Measurements from ENCODE around the gene DOP1A. TPM values are rescaled to one million over a fixed set of nuclear protein-coding genes. Genes with fewer than 3 reads are reported as not detected.

Gene DOP1A
- 23.1 and 24.3 TPM in 2 replicates for total RNA-seq
- long read RNA-seq, partial matches to known transcripts = 25 of 47 reads
- long read RNA-seq, other reads (novel, unspliced or antisense) = 22 of 47 reads

GRCh38 chr6:83067448-83068439 lies at the start of gene DOP1A:
TSS of gene DOP1A (plus strand) at chr6:83067671. CDS start at chr6:83096978, 29,307 bp downstream.
- Mint-ChIP-seq H3K27me3 (ENCODE audit: unreplicated experiment) (no peaks in the 10 kb centered on the region), H3K36me3 (ENCODE audit: unreplicated experiment) (peaks cover under 1% of the 10 kb centered on the region), H3K27ac (ENCODE audit: unreplicated experiment) (peak within 1 kb of the TSS; percentile 75), H3K9me3 (ENCODE audit: unreplicated experiment) (no peaks in the 10 kb centered on the region), H3K4me1 (ENCODE audit: unreplicated experiment) (peaks cover 30% of the 10 kb centered on the region), H3K4me3 (ENCODE audit: unreplicated experiment) (peak within 1 kb of the TSS; percentile 87)
- peak; percentile 99 for TF ChIP-seq CTCF (IDR thresholded peaks at IDR 0.05)
- peak; percentile 98 for DNase-seq (ENCODE audit: extremely low spot score, unreplicated experiment)

- TF ChIP-seq CTCF (IDR thresholded peaks at IDR 0.05) = no peak
- peaks cover 39% of the 10 kb centered on the region for H3K36me3 Mint-ChIP-seq (ENCODE audit: unreplicated experiment)
- H3K27ac Mint-ChIP-seq (ENCODE audit: unreplicated experiment) = no peak overlapping the region
Measured at GRCh38 chr6:83019741-83020140, 47.7 kb upstream of the DOP1A start.

GRCh38 chr6:83031689-83032088 lies 35.8 kb upstream of the DOP1A start:
- Mint-ChIP-seq H3K27ac (ENCODE audit: unreplicated experiment) (no peak overlapping the region), H3K27me3 (ENCODE audit: unreplicated experiment) (no peaks in the 10 kb centered on the region), H3K36me3 (ENCODE audit: unreplicated experiment) (peaks cover 21% of the 10 kb centered on the region), H3K4me1 (ENCODE audit: unreplicated experiment) (no peaks in the 10 kb centered on the region), H3K9me3 (ENCODE audit: unreplicated experiment) (peaks cover 7% of the 10 kb centered on the region), H3K4me3 (ENCODE audit: unreplicated experiment) (no peak overlapping the region)
- TF ChIP-seq CTCF (IDR thresholded peaks at IDR 0.05) = no peak
- DNase-seq (ENCODE audit: extremely low spot score, unreplicated experiment) = no peak

More at GRCh38 chr6:83019741-83020140, 47.7 kb upstream of the DOP1A start:
- H3K4me3 Mint-ChIP-seq (ENCODE audit: unreplicated experiment) = no peak overlapping the region
- no peaks in the 10 kb centered on the region for H3K4me1 Mint-ChIP-seq (ENCODE audit: unreplicated experiment)
- DNase-seq (ENCODE audit: extremely low spot score, unreplicated experiment) = no peak
- peaks cover 13% of the 10 kb centered on the region for H3K9me3 Mint-ChIP-seq (ENCODE audit: unreplicated experiment)
- H3K27me3 Mint-ChIP-seq (ENCODE audit: unreplicated experiment) = no peaks in the 10 kb centered on the region

GRCh38 chr6:83038246-83038645 lies 29.2 kb upstream of the DOP1A start:
- peaks cover 14% of the 10 kb centered on the region for H3K36me3 Mint-ChIP-seq (ENCODE audit: unreplicated experiment)
- TF ChIP-seq CTCF (IDR thresholded peaks at IDR 0.05) = no peak
- no peak overlapping the region for H3K4me3 Mint-ChIP-seq (ENCODE audit: unreplicated experiment)
- no peak for DNase-seq (ENCODE audit: extremely low spot score, unreplicated experiment)
- H3K4me1 Mint-ChIP-seq (ENCODE audit: unreplicated experiment) = no peaks in the 10 kb centered on the region
- peaks cover 4% of the 10 kb centered on the region for H3K9me3 Mint-ChIP-seq (ENCODE audit: unreplicated experiment)
- no peaks in the 10 kb centered on the region for H3K27me3 Mint-ChIP-seq (ENCODE audit: unreplicated experiment)
- no peak overlapping the region for H3K27ac Mint-ChIP-seq (ENCODE audit: unreplicated experiment)

GRCh38 chr6:83042467-83043053 lies 24.9 kb upstream of the DOP1A start:
- H3K27me3 Mint-ChIP-seq (ENCODE audit: unreplicated experiment) = no peaks in the 10 kb centered on the region
- no peak overlapping the region for H3K27ac Mint-ChIP-seq (ENCODE audit: unreplicated experiment)
- DNase-seq (ENCODE audit: extremely low spot score, unreplicated experiment) = no peak
- no peak for TF ChIP-seq CTCF (IDR thresholded peaks at IDR 0.05)
- peaks cover 5% of the 10 kb centered on the region for H3K36me3 Mint-ChIP-seq (ENCODE audit: unreplicated experiment)
- no peak overlapping the region for H3K4me3 Mint-ChIP-seq (ENCODE audit: unreplicated experiment)
- H3K9me3 Mint-ChIP-seq (ENCODE audit: unreplicated experiment) = no peaks in the 10 kb centered on the region
- H3K4me1 Mint-ChIP-seq (ENCODE audit: unreplicated experiment) = peaks cover 2% of the 10 kb centered on the region
